Neural progenitor cell (in vitro differentiated cells): ENCODE results near the gene OR3A1.

Experiments used
- EZH2 ChIP-seq: fragments of 200-600 bp; sonication (generic); IDR thresholded peaks from 2 replicates; pipeline ENCODE4 v1.6.1; 2017; ENCODE audit warnings: antibody characterized with exemption, mild to moderate bottlenecking, moderate library complexity
- EZH2phosphoT487 ChIP-seq: fragments of 200-600 bp; sonication (generic); IDR thresholded peaks from 2 replicates; pipeline ENCODE4 v1.6.1; 2017; ENCODE audit warnings: antibody characterized with exemption
- TF ChIP-seq, protein P1 (sequence below): fragments of 200-600 bp; sonication (generic); IDR thresholded peaks from 2 replicates; pipeline ENCODE4 v1.5.1; 2017; ENCODE audit warnings: antibody characterized with exemption, mild to moderate bottlenecking

DNA sequence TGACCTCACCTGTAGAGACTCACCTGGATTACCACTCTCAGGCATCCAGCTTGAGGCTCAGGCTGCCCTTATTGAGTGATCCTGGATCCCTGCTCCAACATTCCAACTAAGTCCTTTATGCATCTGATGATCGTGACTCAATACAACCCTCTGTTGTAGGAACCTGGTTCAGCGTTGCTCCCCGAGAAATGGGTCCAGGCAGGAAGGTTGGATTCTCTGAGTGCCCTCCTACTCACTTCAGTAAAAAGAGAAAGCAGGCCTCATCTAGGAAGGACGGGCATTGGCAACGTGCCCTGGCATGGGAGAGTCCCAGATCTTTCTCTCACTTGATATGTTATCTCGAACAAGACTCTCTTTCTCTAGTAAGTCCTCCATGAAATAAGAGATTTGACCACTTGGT, at the start of gene OR3A1:
- no peak for TF ChIP-seq EZH2
- TF ChIP-seq, protein P1, sequence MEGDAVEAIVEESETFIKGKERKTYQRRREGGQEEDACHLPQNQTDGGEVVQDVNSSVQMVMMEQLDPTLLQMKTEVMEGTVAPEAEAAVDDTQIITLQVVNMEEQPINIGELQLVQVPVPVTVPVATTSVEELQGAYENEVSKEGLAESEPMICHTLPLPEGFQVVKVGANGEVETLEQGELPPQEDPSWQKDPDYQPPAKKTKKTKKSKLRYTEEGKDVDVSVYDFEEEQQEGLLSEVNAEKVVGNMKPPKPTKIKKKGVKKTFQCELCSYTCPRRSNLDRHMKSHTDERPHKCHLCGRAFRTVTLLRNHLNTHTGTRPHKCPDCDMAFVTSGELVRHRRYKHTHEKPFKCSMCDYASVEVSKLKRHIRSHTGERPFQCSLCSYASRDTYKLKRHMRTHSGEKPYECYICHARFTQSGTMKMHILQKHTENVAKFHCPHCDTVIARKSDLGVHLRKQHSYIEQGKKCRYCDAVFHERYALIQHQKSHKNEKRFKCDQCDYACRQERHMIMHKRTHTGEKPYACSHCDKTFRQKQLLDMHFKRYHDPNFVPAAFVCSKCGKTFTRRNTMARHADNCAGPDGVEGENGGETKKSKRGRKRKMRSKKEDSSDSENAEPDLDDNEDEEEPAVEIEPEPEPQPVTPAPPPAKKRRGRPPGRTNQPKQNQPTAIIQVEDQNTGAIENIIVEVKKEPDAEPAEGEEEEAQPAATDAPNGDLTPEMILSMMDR = no peak
- TF ChIP-seq EZH2phosphoT487 = no peak
